K562 (cell line): ENCODE measurements around the gene PRDX1.
"Not testable (repeated sequence)": the region's sequence is repeated elsewhere in the genome, so short reads cannot be mapped to it uniquely, and the experiment has no call there.

Experiments used
- CTCF ChIP-seq, 3 experiments: IDR thresholded peaks in 2 of 3; conservative IDR thresholded peaks in 1 of 3; 2 replicates each; pipeline ENCODE4 v1.5.1; 2011 to 2012; ENCODE audit warnings: low read length in 3 of 3, mild to moderate bottlenecking in 3 of 3, control low read depth in 2 of 3, improper control_type of control experiment in 1 of 3, inconsistent platforms in 1 of 3, low read depth in 1 of 3, mixed read lengths in 1 of 3, moderate library complexity in 1 of 3; ENCODE audit not compliant: insufficient read depth in 2 of 3
- EGR1 ChIP-seq: fragments of 450-650 bp; conservative IDR thresholded peaks from 2 replicates; pipeline ENCODE4 v1.6.1; 2017; ENCODE audit warnings: mild to moderate bottlenecking
- EZH2 ChIP-seq: IDR thresholded peaks from 2 replicates; pipeline ENCODE4 v1.6.1; 2012; ENCODE audit warnings: low read depth, mild to moderate bottlenecking, inconsistent platforms, low read length, borderline replicate concordance
- FOXA1 ChIP-seq: fragments of 450-650 bp; IDR thresholded peaks from 2 replicates; pipeline ENCODE4 v1.6.1; 2016; ENCODE audit warnings: mild to moderate bottlenecking, borderline replicate concordance
- HDGF ChIP-seq: fragments of 450-650 bp; IDR thresholded peaks from 2 replicates; pipeline ENCODE4 v1.6.1; 2016
- NKRF ChIP-seq: fragments of 450-650 bp; IDR thresholded peaks from 2 replicates; pipeline ENCODE4 v1.6.1; 2016; ENCODE audit warnings: borderline replicate concordance
- NR1H2 ChIP-seq: sonication (generic); formaldehyde crosslinking; IDR thresholded peaks from 2 replicates; pipeline ENCODE4 v1.4.0; 2020; ENCODE audit warnings: mild to moderate bottlenecking, missing genetic modification reagents
- POLR3A ChIP-seq: IDR thresholded peaks from 2 replicates; pipeline ENCODE4 v1.6.1; 2011; ENCODE audit warnings: borderline replicate concordance, mild to moderate bottlenecking, moderate library complexity; ENCODE audit not compliant: insufficient read length, insufficient read depth; ENCODE audit errors: extremely low read depth
- TAF1 ChIP-seq: IDR thresholded peaks from 2 replicates; pipeline ENCODE4 v1.6.1; 2011; ENCODE audit warnings: mild to moderate bottlenecking, low read length, moderate library complexity; ENCODE audit not compliant: insufficient read depth, control insufficient read depth, severe bottlenecking; ENCODE audit errors: extremely low read depth
- TOE1 ChIP-seq, 2 experiments: fragments of 450-650 bp in 1 of 2; sonication (generic) in 1 of 2; formaldehyde crosslinking in 1 of 2; IDR thresholded peaks; 2 replicates each; pipeline versions ENCODE4 v1.7.1 to v1.8.0; 2016 to 2022; ENCODE audit warnings: borderline replicate concordance in 2 of 2, mild to moderate bottlenecking in 2 of 2, antibody characterized with exemption in 1 of 2, inconsistent platforms in 1 of 2, low read depth in 1 of 2, missing genetic modification reagents in 1 of 2, moderate library complexity in 1 of 2
- ZNF785 ChIP-seq: fragments of 250-450 bp; sonication (Bioruptor Pico); IDR thresholded peaks from 2 replicates; pipeline ENCODE4 v1.4.0; 2020; ENCODE audit warnings: mild to moderate bottlenecking
- TF ChIP-seq, protein P1 (sequence below), 3 experiments: fragments of 200-800 bp in 1 of 3; sonication (Bioruptor generic) in 1 of 3; sonication (generic) in 1 of 3; formaldehyde crosslinking in 1 of 3; IDR thresholded peaks; 2 replicates each; pipeline versions ENCODE4 v1.6.1 to v1.8.0; 2016 to 2022; ENCODE audit warnings: mild to moderate bottlenecking in 2 of 3, missing compliant biosample characterization in 2 of 3, missing genetic modification characterization in 2 of 3, missing genetic modification reagents in 1 of 3
- TF ChIP-seq, protein P2 (sequence below): fragments of 250-450 bp; sonication (Bioruptor Pico); IDR thresholded peaks from 2 replicates; pipeline ENCODE4 v1.9.0; 2021; ENCODE audit warnings: mild to moderate bottlenecking, inconsistent platforms
- TF ChIP-seq, protein P3 (sequence below): sonication (generic); formaldehyde crosslinking; IDR thresholded peaks from 2 replicates; pipeline ENCODE4 v1.8.0; 2023; ENCODE audit warnings: missing genetic modification reagents, mild to moderate bottlenecking, borderline replicate concordance

DNA sequence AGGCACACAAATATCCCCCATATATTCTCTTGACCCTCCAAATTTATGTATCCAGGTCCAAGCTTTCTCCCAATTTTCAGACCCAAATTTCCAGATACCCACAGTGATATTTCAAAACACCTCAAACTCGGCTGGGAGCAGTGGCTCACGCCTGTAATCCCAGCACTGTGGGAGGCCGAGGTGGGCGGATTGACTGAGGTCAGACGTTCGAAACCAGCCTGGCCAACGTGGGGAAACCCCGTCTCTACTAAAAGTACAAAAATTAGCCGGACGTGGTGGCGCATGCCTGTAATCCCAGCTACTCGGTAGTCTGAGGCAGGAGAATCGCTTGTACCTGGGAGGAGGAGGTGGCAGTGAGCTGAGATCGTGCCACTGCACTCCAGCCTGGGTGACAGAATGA lies 32.3 kb downstream of the PRDX1 start:
- not testable (repeated sequence) for TF ChIP-seq ZNF785; NR1H2 (CRISPR knock-in tag); POLR3A; NKRF; CTCF (IDR thresholded peaks at IDR 0.05 in 2 of 3, conservative IDR thresholded peaks at IDR 0.05 in 1 of 3; ENCODE audit: insufficient read depth in 2 of 3, low read depth in 1 of 3, low read length in 3 of 3); FOXA1; HDGF; TOE1 (IDR thresholded peaks at IDR 0.05; ENCODE audit: borderline replicate concordance); TOE1 (CRISPR knock-in tag; IDR thresholded peaks at IDR 0.05; ENCODE audit: borderline replicate concordance, low read depth); TAF1; EZH2
- TF ChIP-seq, protein P1, sequence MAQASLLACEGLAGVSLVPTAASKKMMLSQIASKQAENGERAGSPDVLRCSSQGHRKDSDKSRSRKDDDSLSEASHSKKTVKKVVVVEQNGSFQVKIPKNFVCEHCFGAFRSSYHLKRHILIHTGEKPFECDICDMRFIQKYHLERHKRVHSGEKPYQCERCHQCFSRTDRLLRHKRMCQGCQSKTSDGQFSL (CRISPR knock-in tag; IDR thresholded peaks at IDR 0.05), result not testable (repeated sequence)
- TF ChIP-seq, protein P1 (tag; IDR thresholded peaks at IDR 0.05), result not testable (repeated sequence)
- TF ChIP-seq, protein P2, sequence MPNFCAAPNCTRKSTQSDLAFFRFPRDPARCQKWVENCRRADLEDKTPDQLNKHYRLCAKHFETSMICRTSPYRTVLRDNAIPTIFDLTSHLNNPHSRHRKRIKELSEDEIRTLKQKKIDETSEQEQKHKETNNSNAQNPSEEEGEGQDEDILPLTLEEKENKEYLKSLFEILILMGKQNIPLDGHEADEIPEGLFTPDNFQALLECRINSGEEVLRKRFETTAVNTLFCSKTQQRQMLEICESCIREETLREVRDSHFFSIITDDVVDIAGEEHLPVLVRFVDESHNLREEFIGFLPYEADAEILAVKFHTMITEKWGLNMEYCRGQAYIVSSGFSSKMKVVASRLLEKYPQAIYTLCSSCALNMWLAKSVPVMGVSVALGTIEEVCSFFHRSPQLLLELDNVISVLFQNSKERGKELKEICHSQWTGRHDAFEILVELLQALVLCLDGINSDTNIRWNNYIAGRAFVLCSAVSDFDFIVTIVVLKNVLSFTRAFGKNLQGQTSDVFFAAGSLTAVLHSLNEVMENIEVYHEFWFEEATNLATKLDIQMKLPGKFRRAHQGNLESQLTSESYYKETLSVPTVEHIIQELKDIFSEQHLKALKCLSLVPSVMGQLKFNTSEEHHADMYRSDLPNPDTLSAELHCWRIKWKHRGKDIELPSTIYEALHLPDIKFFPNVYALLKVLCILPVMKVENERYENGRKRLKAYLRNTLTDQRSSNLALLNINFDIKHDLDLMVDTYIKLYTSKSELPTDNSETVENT (CRISPR knock-in tag), result not testable (repeated sequence)
- TF ChIP-seq EGR1, result peak; percentile 68
- TF ChIP-seq, protein P3, sequence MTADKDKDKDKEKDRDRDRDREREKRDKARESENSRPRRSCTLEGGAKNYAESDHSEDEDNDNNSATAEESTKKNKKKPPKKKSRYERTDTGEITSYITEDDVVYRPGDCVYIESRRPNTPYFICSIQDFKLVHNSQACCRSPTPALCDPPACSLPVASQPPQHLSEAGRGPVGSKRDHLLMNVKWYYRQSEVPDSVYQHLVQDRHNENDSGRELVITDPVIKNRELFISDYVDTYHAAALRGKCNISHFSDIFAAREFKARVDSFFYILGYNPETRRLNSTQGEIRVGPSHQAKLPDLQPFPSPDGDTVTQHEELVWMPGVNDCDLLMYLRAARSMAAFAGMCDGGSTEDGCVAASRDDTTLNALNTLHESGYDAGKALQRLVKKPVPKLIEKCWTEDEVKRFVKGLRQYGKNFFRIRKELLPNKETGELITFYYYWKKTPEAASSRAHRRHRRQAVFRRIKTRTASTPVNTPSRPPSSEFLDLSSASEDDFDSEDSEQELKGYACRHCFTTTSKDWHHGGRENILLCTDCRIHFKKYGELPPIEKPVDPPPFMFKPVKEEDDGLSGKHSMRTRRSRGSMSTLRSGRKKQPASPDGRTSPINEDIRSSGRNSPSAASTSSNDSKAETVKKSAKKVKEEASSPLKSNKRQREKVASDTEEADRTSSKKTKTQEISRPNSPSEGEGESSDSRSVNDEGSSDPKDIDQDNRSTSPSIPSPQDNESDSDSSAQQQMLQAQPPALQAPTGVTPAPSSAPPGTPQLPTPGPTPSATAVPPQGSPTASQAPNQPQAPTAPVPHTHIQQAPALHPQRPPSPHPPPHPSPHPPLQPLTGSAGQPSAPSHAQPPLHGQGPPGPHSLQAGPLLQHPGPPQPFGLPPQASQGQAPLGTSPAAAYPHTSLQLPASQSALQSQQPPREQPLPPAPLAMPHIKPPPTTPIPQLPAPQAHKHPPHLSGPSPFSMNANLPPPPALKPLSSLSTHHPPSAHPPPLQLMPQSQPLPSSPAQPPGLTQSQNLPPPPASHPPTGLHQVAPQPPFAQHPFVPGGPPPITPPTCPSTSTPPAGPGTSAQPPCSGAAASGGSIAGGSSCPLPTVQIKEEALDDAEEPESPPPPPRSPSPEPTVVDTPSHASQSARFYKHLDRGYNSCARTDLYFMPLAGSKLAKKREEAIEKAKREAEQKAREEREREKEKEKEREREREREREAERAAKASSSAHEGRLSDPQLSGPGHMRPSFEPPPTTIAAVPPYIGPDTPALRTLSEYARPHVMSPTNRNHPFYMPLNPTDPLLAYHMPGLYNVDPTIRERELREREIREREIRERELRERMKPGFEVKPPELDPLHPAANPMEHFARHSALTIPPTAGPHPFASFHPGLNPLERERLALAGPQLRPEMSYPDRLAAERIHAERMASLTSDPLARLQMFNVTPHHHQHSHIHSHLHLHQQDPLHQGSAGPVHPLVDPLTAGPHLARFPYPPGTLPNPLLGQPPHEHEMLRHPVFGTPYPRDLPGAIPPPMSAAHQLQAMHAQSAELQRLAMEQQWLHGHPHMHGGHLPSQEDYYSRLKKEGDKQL (CRISPR knock-in tag), result not testable (repeated sequence)
